Gastroesophageal sphincter (tissue), 3 donors: ENCODE results near the gene ATXN7.

Experiments used
- EP300 ChIP-seq: sonication (generic); formaldehyde crosslinking; IDR thresholded peaks from one replicate; pipeline ENCODE4 v1.6.1; 2017; ENCODE audit warnings: antibody characterized with exemption, mild to moderate bottlenecking
- POLR2A ChIP-seq, 2 donors: fragments of 450-650 bp; IDR thresholded peaks; one replicate each; pipeline ENCODE4 v1.6.1; 2017; ENCODE audit warnings: antibody characterized with exemption in 2 of 2, mild to moderate bottlenecking in 2 of 2, moderate library complexity in 1 of 2
- POLR2AphosphoS5 ChIP-seq: sonication (generic); formaldehyde crosslinking; IDR thresholded peaks from one replicate; pipeline ENCODE4 v1.6.1; 2017; ENCODE audit warnings: antibody characterized with exemption
- TF ChIP-seq, protein P1 (sequence below), 4 experiments: fragments of 200-600 bp in 2 of 4; fragments of 450-650 bp in 2 of 4; sonication (generic) in 1 of 4; IDR thresholded peaks; one replicate each; pipeline ENCODE4 v1.5.1; 2017 to 2019; ENCODE audit warnings: antibody characterized with exemption in 4 of 4, mild to moderate bottlenecking in 2 of 4, moderate library complexity in 2 of 4

DNA sequence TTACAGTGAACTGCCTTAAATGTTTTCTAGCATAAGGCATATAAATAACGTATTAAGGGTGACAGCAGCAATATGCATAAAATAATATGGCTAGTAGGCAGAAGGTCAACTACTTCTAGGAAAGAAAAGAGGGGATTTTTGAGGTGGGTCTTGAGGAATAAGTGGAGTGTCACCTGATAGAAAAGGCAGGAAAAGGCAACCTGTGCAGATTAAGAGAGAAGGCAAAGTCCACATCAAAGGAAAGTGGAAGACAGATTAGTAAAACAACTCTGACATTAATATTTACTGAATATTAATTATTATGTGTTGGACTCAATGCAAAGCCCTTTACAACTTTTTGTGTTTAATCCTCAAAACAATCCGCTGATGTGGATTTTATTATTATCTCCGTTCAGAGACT is 2.9 kb upstream of the ATXN7 start:
- TF ChIP-seq, protein P1, sequence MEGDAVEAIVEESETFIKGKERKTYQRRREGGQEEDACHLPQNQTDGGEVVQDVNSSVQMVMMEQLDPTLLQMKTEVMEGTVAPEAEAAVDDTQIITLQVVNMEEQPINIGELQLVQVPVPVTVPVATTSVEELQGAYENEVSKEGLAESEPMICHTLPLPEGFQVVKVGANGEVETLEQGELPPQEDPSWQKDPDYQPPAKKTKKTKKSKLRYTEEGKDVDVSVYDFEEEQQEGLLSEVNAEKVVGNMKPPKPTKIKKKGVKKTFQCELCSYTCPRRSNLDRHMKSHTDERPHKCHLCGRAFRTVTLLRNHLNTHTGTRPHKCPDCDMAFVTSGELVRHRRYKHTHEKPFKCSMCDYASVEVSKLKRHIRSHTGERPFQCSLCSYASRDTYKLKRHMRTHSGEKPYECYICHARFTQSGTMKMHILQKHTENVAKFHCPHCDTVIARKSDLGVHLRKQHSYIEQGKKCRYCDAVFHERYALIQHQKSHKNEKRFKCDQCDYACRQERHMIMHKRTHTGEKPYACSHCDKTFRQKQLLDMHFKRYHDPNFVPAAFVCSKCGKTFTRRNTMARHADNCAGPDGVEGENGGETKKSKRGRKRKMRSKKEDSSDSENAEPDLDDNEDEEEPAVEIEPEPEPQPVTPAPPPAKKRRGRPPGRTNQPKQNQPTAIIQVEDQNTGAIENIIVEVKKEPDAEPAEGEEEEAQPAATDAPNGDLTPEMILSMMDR (IDR thresholded peaks at IDR 0.05), result no peak
- TF ChIP-seq POLR2A (IDR thresholded peaks at IDR 0.05), result no peak
- TF ChIP-seq EP300, result no peak
- no peak for TF ChIP-seq POLR2AphosphoS5
